Stimulated activated naive CD8-positive, alpha-beta T cell treated with anti-CD3 and anti-CD28 coated beads, Interleukin-15, Interleukin-2, amounts not matched to agents 100 ng/mL and 50 ng/mL, for 24 hours (primary cell): Measurements from ENCODE around the gene SRGN.

Source experiments
- H3K27ac Mint-ChIP-seq: one replicate; pipeline ENCODE4 v1.8.0; 2021; ENCODE audit warnings: mild to moderate bottlenecking, mixed read lengths
- H3K27me3 Mint-ChIP-seq: one replicate; pipeline ENCODE4 v1.8.0; 2021; ENCODE audit warnings: mixed read lengths
- H3K36me3 Mint-ChIP-seq: one replicate; pipeline ENCODE4 v1.8.0; 2021; ENCODE audit warnings: low read depth, mixed read lengths
- H3K4me1 Mint-ChIP-seq: one replicate; pipeline ENCODE4 v1.8.0; 2021; ENCODE audit warnings: low read depth, mixed read lengths
- H3K4me3 Mint-ChIP-seq: one replicate; pipeline ENCODE4 v1.8.0; 2021; ENCODE audit warnings: mild to moderate bottlenecking, mixed read lengths
- H3K9me3 Mint-ChIP-seq: one replicate; pipeline ENCODE4 v1.8.0; 2021; ENCODE audit warnings: mixed read lengths

The SRGN gene

DNA sequence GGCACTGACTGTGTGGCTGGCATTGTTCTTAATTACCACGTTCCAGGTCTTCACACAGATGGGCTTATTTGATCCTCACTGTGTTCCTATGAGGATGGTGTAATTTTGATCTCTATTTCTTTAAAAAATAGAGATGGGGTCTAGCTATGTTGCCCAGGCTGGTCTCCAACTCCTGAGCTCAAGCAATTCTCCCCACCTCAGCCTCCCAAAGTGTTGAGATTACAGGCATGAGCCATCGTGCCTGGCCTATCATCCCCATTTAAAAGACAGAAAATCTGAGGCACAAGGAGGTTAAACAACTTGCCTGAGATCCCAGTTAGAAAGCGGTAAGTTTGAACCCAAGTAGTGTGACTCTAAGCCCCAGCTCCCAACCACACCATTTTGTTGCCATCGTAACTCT, 17.0 kb upstream of the SRGN start:
- H3K9me3 Mint-ChIP-seq, result peaks cover 3% of the 10 kb centered on the region
- peaks cover 32% of the 10 kb centered on the region for H3K4me1 Mint-ChIP-seq
- H3K27me3 Mint-ChIP-seq, result no peaks in the 10 kb centered on the region
- H3K27ac Mint-ChIP-seq, result no peak overlapping the region
- H3K36me3 Mint-ChIP-seq, result no peaks in the 10 kb centered on the region
- no peak overlapping the region for H3K4me3 Mint-ChIP-seq

GRCh38 chr10:69071610-69072009, 16.3 kb upstream of the SRGN start:
- Mint-ChIP-seq H3K27me3 (no peaks in the 10 kb centered on the region), H3K27ac (no peak overlapping the region), H3K36me3 (no peaks in the 10 kb centered on the region), H3K4me3 (no peak overlapping the region), H3K4me1 (peaks cover 26% of the 10 kb centered on the region), H3K9me3 (no peaks in the 10 kb centered on the region)

GRCh38 chr10:69073026-69073425, 14.9 kb upstream of the SRGN start:
- no peak overlapping the region for H3K27ac Mint-ChIP-seq
- no peaks in the 10 kb centered on the region for H3K27me3 Mint-ChIP-seq
- no peaks in the 10 kb centered on the region for H3K9me3 Mint-ChIP-seq
- H3K36me3 Mint-ChIP-seq, result no peaks in the 10 kb centered on the region
- H3K4me1 Mint-ChIP-seq, result peaks cover 15% of the 10 kb centered on the region
- H3K4me3 Mint-ChIP-seq, result no peak overlapping the region

DNA sequence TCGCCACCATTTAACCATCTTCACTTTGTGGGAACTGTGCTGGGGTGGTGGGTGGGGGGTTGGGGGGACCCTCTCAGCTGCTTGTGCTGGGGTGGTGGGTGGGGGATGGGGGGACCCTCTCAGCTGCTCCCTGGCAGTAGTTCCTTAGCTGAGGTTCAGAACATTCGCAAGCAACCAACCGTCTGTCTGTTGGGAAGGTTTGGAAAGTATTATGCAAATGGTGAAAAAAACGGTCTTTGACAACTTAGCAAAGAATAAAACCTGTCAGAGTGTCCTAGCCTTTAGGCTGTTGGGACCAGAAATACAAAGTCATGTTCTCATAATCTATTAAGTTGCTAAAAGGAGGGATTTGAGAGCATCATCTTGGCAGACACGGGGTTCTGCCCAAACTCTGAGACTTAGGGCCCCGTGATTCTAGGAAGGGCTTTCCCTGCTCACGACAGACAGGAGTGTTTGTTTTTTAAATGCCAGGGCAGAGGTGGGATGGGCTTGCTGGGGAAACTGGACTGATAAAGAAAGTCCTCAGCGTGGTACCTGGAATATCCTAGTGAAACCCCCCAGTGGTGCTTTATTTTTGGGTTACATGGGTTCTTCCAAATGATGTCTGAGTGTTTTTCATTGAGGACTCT, 14.1 kb upstream of the SRGN start:
- no peak overlapping the region for H3K4me3 Mint-ChIP-seq
- peaks cover 15% of the 10 kb centered on the region for H3K4me1 Mint-ChIP-seq
- H3K27me3 Mint-ChIP-seq, result no peaks in the 10 kb centered on the region
- no peaks in the 10 kb centered on the region for H3K9me3 Mint-ChIP-seq
- no peak overlapping the region for H3K27ac Mint-ChIP-seq
- H3K36me3 Mint-ChIP-seq, result no peaks in the 10 kb centered on the region

DNA sequence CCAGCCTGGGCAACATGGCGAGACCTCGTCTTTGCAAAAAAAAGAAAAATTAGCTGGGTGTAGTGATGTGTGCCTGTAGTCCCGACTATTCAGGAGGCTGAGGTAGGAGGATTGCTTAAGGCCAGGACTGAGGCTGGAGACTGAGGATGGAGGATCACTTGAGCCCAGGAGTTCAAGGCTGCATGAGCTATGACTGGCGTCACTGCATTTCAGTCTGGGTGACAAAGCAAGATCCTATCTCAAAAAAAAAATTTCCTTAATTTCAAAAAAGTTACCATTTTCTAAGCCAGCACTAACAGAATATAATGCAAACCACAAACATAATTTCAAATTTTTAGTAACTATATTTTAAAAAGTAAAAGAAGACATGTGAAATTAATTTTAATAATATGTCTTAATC, 13.4 kb upstream of the SRGN start:
- no peaks in the 10 kb centered on the region for H3K36me3 Mint-ChIP-seq
- peaks cover 15% of the 10 kb centered on the region for H3K4me1 Mint-ChIP-seq
- no peak overlapping the region for H3K27ac Mint-ChIP-seq

DNA sequence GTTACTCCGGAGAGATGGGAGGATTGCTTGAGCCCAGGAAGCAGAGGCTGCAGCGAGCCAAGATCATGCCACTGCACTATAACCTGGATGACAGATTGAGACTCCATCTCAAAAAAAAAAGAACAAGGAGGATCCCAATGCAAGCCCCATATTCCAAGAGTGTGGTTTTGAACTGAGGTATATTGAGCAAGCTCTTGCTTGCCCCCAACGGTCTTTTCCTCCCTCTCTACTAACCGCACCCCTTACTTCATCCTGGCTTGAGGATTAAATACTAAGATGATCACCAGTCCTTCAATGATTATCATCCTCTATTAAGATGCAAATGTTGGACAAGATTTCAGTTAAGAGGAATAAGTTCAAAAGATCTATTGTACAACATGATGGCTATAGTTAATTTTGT, 12.5 kb upstream of the SRGN start:
- no peaks in the 10 kb centered on the region for H3K36me3 Mint-ChIP-seq
- H3K27ac Mint-ChIP-seq, result no peak overlapping the region
- H3K4me1 Mint-ChIP-seq, result peaks cover 15% of the 10 kb centered on the region
- H3K9me3 Mint-ChIP-seq, result no peaks in the 10 kb centered on the region
- H3K4me3 Mint-ChIP-seq, result no peak overlapping the region
- H3K27me3 Mint-ChIP-seq, result no peaks in the 10 kb centered on the region

More for the DNA sequence above, 13.4 kb upstream of the SRGN start:
- no peaks in the 10 kb centered on the region for H3K9me3 Mint-ChIP-seq
- no peaks in the 10 kb centered on the region for H3K27me3 Mint-ChIP-seq
- H3K4me3 Mint-ChIP-seq, result no peak overlapping the region

- H3K9me3 Mint-ChIP-seq, result no peaks in the 10 kb centered on the region
- peaks cover 8% of the 10 kb centered on the region for H3K4me1 Mint-ChIP-seq
- H3K36me3 Mint-ChIP-seq, result no peaks in the 10 kb centered on the region
- H3K27me3 Mint-ChIP-seq, result no peaks in the 10 kb centered on the region
- H3K27ac Mint-ChIP-seq, result no peak overlapping the region
- H3K4me3 Mint-ChIP-seq, result no peak overlapping the region
Observed at GRCh38 chr10:69078311-69078710, 9.6 kb upstream of the SRGN start.

- Mint-ChIP-seq H3K27ac (no peak overlapping the region), H3K27me3 (no peaks in the 10 kb centered on the region), H3K4me1 (peaks cover 4% of the 10 kb centered on the region), H3K36me3 (no peaks in the 10 kb centered on the region), H3K9me3 (no peaks in the 10 kb centered on the region), H3K4me3 (no peak overlapping the region)
Observed at GRCh38 chr10:69080226-69080625, 7.7 kb upstream of the SRGN start.

DNA sequence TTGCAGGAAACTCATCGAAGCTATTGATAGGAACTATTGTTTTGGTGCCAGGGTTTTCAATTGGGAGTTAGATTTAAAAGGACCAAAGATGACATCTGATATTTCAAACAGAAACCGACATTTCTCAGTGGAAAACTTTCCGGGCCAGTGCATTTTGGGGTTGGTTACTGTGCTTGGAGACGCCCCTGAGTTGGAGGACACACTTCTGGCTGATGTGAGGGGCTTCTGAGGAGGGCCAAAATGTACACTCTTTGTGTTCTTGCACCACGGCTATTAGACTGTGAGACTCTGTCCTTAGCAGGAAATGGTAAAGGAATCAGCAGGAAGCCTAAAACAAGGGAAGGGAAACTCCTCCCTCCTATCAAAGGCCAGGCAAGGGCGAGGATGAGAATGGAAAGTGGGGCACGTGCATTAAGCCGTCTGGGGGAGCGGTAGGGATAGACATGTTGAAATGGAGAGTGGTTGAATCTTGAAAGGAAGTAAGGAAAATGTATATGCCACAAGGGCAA, 1.8 kb upstream of the SRGN start:
- no peaks in the 10 kb centered on the region for H3K9me3 Mint-ChIP-seq
- peak overlapping the region; percentile 78 for H3K4me3 Mint-ChIP-seq

GRCh38 chr10:69088471-69088769, 517 bp downstream of the SRGN start:
- Mint-ChIP-seq H3K4me1 (peaks cover 78% of the 10 kb centered on the region), H3K36me3 (peaks cover 50% of the 10 kb centered on the region), H3K27me3 (no peaks in the 10 kb centered on the region), H3K27ac (peak overlapping the region; percentile 98), H3K4me3 (peak overlapping the region; percentile 97), H3K9me3 (no peaks in the 10 kb centered on the region)

More for the DNA sequence above, 1.8 kb upstream of the SRGN start:
- peaks cover 54% of the 10 kb centered on the region for H3K4me1 Mint-ChIP-seq
- peak overlapping the region; percentile 96 for H3K27ac Mint-ChIP-seq
- no peaks in the 10 kb centered on the region for H3K27me3 Mint-ChIP-seq
- peaks cover 32% of the 10 kb centered on the region for H3K36me3 Mint-ChIP-seq

GRCh38 chr10:69088801-69089501, 1.0 kb downstream of the SRGN start:
- Mint-ChIP-seq H3K27ac (peak overlapping the region; percentile 98), H3K9me3 (no peaks in the 10 kb centered on the region), H3K27me3 (no peaks in the 10 kb centered on the region), H3K4me1 (peaks cover 82% of the 10 kb centered on the region), H3K36me3 (peaks cover 52% of the 10 kb centered on the region), H3K4me3 (peak overlapping the region; percentile 97)

GRCh38 chr10:69089638-69090599, 2.0 kb downstream of the SRGN start:
- Mint-ChIP-seq H3K4me1 (peaks cover 86% of the 10 kb centered on the region), H3K9me3 (no peaks in the 10 kb centered on the region), H3K36me3 (peaks cover 52% of the 10 kb centered on the region), H3K27ac (peak overlapping the region; percentile 98), H3K4me3 (peak overlapping the region; percentile 97), H3K27me3 (no peaks in the 10 kb centered on the region)

DNA sequence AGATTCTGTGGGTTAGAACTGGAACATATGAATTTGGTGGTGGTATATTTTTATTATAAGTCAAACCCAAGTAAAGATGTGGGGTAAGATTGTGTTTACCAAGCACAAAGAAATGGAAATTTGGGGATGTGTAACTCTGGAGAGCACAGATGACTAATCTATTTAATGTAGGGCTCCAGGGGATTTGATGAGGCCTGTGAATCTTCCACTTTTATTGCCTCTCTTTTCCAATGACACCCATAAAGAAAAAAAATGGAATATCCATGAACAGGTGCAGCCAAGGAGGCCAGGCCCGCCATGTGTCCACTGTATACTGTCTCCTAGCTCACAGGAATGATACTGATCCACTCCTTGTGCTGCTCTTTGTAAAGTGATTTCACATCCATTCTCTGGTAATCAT, 2.8 kb downstream of the SRGN start:
- Mint-ChIP-seq H3K36me3 (peaks cover 52% of the 10 kb centered on the region), H3K4me1 (peaks cover 86% of the 10 kb centered on the region), H3K9me3 (no peaks in the 10 kb centered on the region), H3K27ac (peak overlapping the region; percentile 98), H3K4me3 (peak overlapping the region; percentile 97), H3K27me3 (no peaks in the 10 kb centered on the region)

DNA sequence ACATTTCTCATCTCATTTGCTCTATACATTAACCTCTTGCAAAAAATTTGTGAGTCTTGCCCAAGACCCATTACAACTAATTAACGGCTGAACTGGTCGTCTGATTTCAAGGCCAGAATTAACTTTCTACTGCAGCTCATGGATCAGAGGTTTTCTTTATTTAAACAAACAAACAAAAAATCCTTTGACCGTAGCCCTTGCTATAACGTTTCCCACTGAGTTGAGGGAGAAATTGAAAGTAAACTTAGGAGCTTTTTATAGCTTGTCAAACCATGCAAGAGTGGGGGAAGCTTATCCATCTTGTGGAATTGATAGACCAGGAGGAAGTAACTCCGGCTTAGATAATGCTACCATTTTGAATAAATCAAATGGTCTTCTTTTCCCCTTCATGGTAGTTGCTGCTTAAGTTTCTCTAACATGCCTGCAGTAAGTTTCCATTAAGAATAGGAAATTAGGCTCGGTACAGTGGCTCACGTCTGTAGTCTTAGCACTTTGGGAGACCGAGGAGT, 3.3 kb downstream of the SRGN start:
- Mint-ChIP-seq H3K9me3 (no peaks in the 10 kb centered on the region), H3K27ac (peak overlapping the region; percentile 98), H3K27me3 (no peaks in the 10 kb centered on the region), H3K4me1 (peaks cover 86% of the 10 kb centered on the region), H3K4me3 (peak overlapping the region; percentile 97), H3K36me3 (peaks cover 56% of the 10 kb centered on the region)
